GM12891 (cell line): ENCODE measurements around the gene BICD2.
A peak's percentile ranks its signal among the peaks of the same experiment; 100 is the strongest.

Experiments
- DNase-seq: peaks from one replicate; pipeline ENCODE4 v3.0.0; 2011; ENCODE audit warnings: low spot score; ENCODE audit not compliant: insufficient read length
- FAIRE-seq: peaks from 2 replicates; lab custom pipeline; 2011; peaks lifted over from hg19 to GRCh38; lab: Jason Lieb, UNC
- PAX5 ChIP-seq: IDR thresholded peaks from 2 replicates; pipeline ENCODE4 v1.6.1; 2011; ENCODE audit warnings: low read length, moderate library complexity, mild to moderate bottlenecking; ENCODE audit not compliant: insufficient read depth, severe bottlenecking
- POLR2A ChIP-seq: IDR thresholded peaks from 2 replicates; pipeline ENCODE4 v1.6.1; 2011; ENCODE audit warnings: low read depth, low read length, control low read depth
- POLR2AphosphoS5 ChIP-seq: IDR thresholded peaks from 2 replicates; pipeline ENCODE4 v1.6.1; 2011; ENCODE audit warnings: low read depth, low read length, control low read depth
- POU2F2 ChIP-seq: IDR thresholded peaks from 2 replicates; pipeline ENCODE4 v1.6.1; 2011; ENCODE audit warnings: low read depth, mild to moderate bottlenecking, control low read depth, low read length, moderate library complexity
- SPI1 ChIP-seq: IDR thresholded peaks from 2 replicates; pipeline ENCODE4 v1.6.1; 2011; ENCODE audit warnings: low read depth, low read length, control low read depth
- TAF1 ChIP-seq: IDR thresholded peaks from 2 replicates; pipeline ENCODE4 v1.6.1; 2011; ENCODE audit warnings: low read depth, low read length, control low read depth

BICD2 gene

DNA sequence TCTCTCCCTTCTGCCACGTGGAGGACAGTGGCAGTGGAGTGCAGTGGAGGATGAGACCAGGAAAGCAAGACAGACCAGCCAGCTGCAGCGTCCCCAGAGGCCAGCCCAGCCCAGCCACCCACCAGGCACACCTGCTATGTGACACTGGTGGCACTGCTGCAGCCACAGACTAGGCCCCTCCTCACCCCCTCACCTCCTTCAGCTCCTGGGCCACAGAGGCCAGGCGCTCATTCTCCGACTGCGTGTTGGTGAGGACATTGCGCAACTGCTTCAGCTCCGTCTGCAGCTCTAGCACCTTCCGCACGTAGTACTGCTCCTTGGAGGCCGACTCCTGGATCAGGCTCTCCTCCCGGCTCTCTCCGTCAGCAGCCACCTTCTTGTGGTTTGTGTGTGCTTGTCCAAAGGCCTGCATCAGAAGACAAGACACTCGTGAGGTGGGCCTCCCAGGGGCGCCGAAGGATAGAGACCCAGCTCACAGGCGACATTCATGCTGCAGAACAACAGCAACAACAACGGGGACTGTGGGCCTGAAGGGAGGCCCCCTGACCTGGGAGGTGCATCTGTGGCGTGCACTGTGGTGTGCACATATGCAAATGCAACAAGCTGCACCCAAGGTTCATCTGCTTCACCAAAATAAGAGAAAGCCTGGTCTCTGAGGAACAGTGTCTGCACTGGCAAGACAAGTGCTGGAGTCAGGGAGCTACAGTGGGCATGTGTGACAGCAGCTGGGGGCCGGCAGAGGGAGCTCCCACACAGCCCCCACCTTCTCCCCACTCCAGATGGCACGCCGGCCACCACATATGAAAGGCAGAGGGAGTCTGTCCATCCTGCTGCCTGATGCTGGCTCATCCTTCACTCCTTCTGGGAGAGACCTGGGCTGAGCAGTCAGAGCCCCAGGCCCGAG lies 35.5 kb downstream of the BICD2 start:
- FAIRE-seq (peak; percentile 93), DNase-seq (peak; percentile 76)
- TF ChIP-seq POLR2A, result no peak
- peak; percentile 99 for TF ChIP-seq POU2F2

DNA sequence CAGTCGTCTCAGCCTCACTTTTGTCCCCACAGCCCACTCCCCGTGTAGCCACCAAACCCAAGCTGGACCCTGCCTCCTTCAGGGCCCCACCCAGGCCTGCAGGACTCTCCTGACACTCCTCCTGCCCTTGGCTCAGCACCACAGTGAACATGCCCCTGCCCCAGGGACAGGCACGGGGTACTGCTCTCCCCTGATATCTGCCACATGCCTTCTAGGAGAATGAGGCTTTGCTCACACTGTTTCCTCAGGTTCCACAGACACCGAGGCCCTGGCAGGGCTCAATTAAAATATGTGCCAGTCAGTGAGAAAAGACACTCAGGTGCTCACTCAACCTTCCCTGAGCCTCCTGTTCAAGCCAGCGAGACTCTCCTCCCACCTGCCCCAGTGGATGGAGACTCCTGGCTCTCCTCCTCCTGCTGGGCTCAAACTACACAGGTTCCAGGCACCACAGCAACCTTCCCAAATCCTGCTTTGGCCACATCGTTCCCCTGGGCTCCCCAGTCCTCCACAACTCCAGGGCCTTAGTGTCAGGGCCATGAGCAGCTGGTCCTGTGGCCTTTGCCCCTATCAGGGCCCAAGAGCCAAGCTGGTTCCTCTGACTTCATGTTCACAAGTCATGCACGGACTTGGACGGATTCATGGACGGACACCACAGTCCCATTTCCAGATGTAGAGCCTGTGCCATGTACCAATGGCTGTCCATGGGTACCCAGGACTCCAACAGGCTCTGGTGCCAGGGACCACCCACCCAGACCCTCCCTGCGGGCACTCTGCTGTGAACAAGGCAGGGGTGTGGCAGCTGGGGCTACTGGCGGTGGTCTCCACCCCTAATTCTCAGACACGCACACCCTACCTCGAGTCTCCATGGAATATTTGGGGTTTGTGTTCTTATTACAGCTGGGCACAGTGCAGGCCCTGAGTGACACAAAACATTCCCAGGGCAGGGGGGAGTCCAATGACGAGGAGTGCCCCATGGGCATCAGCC lies 36.6 kb downstream of the BICD2 start:
- FAIRE-seq, result no peak
- TF ChIP-seq SPI1 (no peak), POU2F2 (no peak), POLR2A (no peak)
- DNase-seq, result no peak

DNA sequence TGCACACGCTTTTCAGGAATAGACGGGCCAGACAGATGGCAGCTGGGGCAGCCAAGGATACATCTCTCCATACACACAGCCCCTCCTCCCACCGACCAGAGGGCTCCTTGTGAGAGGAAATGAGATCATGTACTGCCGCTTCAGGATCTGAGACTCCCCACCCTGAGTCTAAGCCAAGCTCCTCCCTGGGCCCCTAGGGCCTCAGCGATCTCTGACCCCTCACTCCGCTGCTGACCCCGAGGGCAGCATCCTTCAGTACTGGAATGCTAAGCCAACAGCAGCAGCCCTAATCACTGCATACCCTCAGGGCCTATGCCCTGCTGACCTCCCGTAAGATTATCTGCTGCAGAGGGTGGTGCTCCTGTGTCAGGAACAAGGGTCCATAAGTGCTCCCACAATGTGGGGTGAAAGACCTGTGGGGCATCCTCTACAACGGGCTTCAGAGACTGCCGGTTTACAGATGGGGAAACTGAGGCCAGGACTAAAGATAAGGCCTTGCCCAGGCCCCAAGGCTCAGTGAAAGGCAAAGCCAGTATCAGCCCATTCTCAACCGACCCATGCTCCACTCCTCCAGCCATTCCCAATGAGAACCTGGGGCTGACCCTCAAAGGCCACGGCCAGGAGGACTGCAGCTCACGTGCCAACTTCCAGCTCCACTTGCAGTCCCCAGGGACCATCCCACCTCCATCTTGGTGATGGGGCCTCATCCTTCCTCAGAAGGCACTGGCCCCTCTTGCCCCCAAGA lies 37.5 kb downstream of the BICD2 start:
- DNase-seq (no peak), FAIRE-seq (no peak)
- TF ChIP-seq POLR2A, result no peak
- no peak for TF ChIP-seq TAF1
- TF ChIP-seq SPI1, result no peak
- no peak for TF ChIP-seq POU2F2
- no peak for TF ChIP-seq POLR2AphosphoS5
- TF ChIP-seq PAX5, result no peak

DNA sequence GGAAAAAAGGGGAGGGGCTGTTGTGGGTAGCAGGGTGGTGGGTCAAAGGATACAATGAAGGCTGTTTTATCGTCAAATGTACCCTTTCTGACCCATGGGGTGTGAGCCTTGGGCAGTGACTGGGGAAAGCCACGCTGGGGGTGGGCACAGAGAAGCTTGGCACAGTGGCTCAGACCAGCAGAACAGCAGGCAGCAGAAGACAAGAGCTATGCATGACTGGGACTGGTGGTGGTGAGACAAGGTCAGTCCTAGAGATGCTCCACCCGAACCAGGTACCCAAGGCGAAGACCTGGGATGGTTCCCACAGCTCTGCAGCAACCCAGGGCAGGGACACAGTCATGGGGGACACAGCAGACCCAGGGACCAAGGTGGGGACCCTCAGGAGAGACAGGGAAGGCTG lies 38.3 kb downstream of the BICD2 start:
- no peak for DNase-seq
- FAIRE-seq, result no peak
- TF ChIP-seq SPI1 (no peak), POU2F2 (no peak), TAF1 (no peak), PAX5 (no peak), POLR2AphosphoS5 (no peak), POLR2A (no peak)

DNA sequence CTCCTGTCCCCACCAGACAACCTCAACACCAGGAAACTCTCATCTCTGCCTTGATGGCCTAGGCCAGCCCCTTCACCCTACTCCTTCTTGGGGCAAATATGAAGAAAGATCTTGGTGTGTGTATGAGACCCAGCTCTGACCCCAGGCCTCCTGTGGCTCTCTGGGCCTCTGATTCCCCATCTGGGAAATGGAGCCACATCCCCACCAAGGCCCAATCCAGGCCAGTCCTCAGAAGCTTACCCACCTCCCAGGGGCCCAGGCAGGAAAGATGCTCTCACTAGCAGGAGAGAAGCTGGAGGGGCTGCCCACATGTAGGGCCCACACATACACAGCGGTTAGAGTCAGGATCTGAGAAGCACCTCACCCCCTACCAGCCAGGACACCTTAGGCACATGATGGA lies 38.9 kb downstream of the BICD2 start:
- no peak for FAIRE-seq
- DNase-seq, result no peak
- TF ChIP-seq POU2F2 (no peak), SPI1 (no peak), POLR2A (no peak), TAF1 (no peak), PAX5 (no peak), POLR2AphosphoS5 (no peak)

DNA sequence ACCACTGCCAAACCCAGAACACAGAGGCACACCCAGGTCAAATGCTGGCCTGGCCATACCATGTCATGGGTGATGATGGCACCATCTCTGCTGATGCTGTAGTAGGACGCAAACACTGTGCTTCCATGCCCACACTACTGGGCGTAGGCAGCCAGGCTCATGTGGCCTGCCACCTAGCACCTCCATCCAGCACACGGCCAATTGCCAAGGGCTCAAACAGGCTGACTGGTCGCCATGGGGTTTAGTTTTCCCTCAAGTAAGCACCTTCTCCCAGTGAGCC lies 39.4 kb downstream of the BICD2 start:
- no peak for FAIRE-seq
- TF ChIP-seq POLR2A, result no peak
- no peak for TF ChIP-seq SPI1
- no peak for TF ChIP-seq TAF1
- TF ChIP-seq POLR2AphosphoS5, result no peak
- TF ChIP-seq POU2F2, result no peak
- TF ChIP-seq PAX5, result no peak
- DNase-seq, result no peak

DNA sequence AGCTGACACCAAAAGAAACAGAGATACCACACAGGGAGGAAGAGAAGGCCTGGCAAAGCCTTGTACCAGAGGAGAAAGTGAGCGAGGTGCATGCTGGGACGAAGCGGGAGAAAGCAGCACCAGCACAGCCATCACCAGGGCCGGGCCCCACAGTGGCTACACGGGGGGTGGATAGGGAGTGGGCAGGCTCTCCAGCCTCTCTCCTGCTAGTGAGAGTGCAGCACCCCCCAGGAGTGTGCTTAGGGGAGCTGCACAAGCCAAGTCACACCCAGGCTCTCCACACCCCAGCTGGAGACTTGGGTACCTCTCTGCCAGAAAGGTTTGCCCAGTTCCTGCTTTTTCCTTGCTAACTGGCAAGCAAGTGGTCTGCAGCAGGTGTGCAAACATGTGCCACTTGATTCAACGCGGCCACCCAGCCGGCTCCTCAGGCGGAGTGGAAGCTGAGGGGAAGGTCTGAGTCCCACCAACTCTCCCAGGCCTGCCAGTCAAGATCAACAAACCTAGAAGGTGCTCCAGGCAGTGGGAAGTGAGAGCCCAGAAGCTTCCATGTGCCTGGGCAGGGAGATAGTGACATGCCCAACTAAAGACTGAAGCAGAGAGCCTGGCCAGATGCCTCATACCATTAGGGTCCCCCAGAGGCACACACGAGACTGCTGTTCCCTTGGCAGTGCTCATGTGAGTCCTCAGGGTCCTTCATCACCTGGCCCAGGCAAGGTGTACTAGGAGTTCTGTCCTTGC lies 39.9 kb downstream of the BICD2 start:
- no peak for FAIRE-seq
- DNase-seq, result no peak
- no peak for TF ChIP-seq TAF1
- no peak for TF ChIP-seq POLR2A
- TF ChIP-seq SPI1, result no peak
- TF ChIP-seq POLR2AphosphoS5, result no peak
- TF ChIP-seq PAX5, result no peak
- no peak for TF ChIP-seq POU2F2

DNA sequence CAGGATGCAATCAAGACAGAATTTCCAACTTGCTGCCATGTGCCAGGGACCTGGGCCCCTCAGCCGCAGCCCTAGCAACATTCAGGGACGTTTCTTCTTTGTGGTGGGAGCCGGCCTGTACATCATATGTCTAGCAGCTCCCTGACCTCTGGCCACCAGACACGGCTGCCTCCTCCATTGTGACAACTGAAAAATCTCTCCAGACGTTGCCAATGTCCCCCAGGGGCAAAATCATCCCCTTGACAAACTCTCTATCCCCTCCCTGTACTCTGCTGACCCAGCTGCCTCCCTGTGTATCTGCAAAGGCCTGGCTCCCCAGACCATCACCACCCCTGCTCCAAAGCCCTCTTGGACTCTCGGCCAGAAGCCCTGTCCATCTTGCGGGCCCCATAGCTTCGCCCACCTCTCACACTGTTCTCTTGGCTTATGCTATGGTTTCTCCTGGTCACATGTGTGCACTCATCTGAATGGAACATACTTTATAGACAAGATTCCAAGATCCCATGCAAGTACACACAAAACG lies 40.8 kb downstream of the BICD2 start:
- DNase-seq, result no peak
- FAIRE-seq, result peak; percentile 40
- TF ChIP-seq PAX5, result no peak
- TF ChIP-seq TAF1, result no peak
- TF ChIP-seq SPI1, result no peak
- no peak for TF ChIP-seq POLR2A

DNA sequence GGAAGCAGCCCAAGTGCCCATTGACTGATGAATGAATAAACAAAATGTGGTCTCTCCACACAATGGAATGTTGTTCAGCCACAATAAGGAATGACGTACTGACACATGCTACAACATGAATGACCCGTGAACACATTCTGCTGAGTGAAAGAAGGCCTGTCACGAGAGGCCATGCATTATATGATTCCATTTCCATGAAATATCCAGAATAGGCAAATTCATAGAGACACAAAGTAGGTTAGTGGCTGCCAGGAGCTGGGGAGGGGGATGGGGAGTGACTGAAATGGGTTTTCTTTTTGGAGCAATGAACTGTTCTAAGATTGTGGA lies 41.4 kb downstream of the BICD2 start:
- FAIRE-seq, result no peak
- DNase-seq, result no peak
- TF ChIP-seq TAF1 (no peak), SPI1 (no peak), POLR2AphosphoS5 (no peak), POU2F2 (no peak)
